ENCODE measurements around the gene SPATA17. TPM values are rescaled to one million over a fixed set of nuclear protein-coding genes. Genes with fewer than 3 reads are reported as not detected.

The SPATA17 gene
- total and polyA plus RNA-seq, 2 of the 8 experiments (the other 6 are each of a cell fraction or from before 2014, with no cell fraction given), result 0.17 to 0.48 TPM

GRCh38 chr1:217896490-217896889 is 265.3 kb downstream of the SPATA17 start (continued):
- TF ChIP-seq CREB1 (IDR thresholded peaks at IDR 0.05) (no peak), CEBPB (IDR thresholded peaks at IDR 0.05; ENCODE audit: low read depth, low read length) (no peak)

All from H1 (cell line).